PC-9 (cell line): ENCODE data around the gene FOSL2.

ENCODE experiments used
- EZH2 ChIP-seq: fragments of 200-600 bp; sonication (generic); IDR thresholded peaks from 2 replicates; pipeline ENCODE4 v1.8.0; 2017; ENCODE audit warnings: antibody characterized with exemption, low read depth
- TF ChIP-seq, protein P1 (sequence below): fragments of 200-600 bp; sonication (generic); conservative IDR thresholded peaks from 2 replicates; pipeline ENCODE4 v1.6.1; 2017; ENCODE audit warnings: mixed run types, antibody characterized with exemption, mild to moderate bottlenecking, moderate library complexity

DNA sequence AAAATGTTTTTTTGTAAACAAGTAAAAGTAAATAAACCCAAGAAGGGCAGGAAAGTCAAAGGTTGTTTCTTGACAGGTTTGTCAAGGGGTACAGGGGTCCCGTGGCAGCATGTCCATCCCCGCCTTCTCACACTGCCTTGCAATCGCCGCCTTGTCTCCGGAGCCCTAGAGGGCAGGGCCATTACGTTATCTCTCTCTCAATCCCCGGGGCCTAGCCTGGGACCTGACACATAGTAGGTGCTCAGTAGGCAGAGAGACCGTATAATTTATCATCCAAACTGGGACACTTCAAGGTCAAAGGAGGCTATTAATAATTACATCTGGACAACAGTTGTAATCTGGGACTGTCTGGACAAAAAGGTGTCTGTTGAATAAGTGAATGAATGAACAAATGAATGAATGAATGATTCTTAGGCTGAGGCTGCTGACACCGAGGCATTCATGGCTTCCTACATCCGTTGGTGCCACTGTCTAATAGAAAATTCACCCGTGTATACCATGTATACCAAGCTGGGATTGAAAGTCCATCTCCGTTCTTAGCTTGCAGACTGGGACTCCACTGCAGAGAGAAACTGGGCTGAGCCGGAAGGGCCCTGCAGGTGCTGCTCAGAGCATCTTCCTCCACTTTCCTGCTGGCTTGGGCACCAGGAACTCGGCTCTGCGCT, 58.4 kb downstream of the FOSL2 start:
- TF ChIP-seq, protein P1, sequence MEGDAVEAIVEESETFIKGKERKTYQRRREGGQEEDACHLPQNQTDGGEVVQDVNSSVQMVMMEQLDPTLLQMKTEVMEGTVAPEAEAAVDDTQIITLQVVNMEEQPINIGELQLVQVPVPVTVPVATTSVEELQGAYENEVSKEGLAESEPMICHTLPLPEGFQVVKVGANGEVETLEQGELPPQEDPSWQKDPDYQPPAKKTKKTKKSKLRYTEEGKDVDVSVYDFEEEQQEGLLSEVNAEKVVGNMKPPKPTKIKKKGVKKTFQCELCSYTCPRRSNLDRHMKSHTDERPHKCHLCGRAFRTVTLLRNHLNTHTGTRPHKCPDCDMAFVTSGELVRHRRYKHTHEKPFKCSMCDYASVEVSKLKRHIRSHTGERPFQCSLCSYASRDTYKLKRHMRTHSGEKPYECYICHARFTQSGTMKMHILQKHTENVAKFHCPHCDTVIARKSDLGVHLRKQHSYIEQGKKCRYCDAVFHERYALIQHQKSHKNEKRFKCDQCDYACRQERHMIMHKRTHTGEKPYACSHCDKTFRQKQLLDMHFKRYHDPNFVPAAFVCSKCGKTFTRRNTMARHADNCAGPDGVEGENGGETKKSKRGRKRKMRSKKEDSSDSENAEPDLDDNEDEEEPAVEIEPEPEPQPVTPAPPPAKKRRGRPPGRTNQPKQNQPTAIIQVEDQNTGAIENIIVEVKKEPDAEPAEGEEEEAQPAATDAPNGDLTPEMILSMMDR: no peak
- no peak for TF ChIP-seq EZH2
